Parathyroid adenoma (tissue), 2 donors: Measurements from ENCODE around the gene RPP25.

Experiments
- H2AFZ ChIP-seq: fragments of 300-600 bp; sonication (generic); one replicate; pipeline ENCODE4 v1.7.0; 2017; ENCODE audit warnings: antibody characterized with exemption, mild to moderate bottlenecking
- H3K27ac ChIP-seq: fragments of 300-600 bp; sonication (generic); one replicate; pipeline ENCODE4 v1.7.0; 2017
- H3K27me3 ChIP-seq: fragments of 300-600 bp; sonication (generic); one replicate; pipeline ENCODE4 v1.7.0; 2017; ENCODE audit warnings: low read length; ENCODE audit not compliant: control insufficient read depth, insufficient read depth
- H3K36me3 ChIP-seq: fragments of 300-600 bp; sonication (generic); one replicate; pipeline ENCODE4 v1.7.0; 2017; ENCODE audit warnings: low read length; ENCODE audit not compliant: control insufficient read depth, insufficient read depth
- H3K4me1 ChIP-seq: fragments of 300-600 bp; sonication (generic); one replicate; pipeline ENCODE4 v1.7.0; 2017; ENCODE audit warnings: control low read depth
- H3K4me2 ChIP-seq: fragments of 300-600 bp; sonication (generic); one replicate; pipeline ENCODE4 v1.7.0; 2017; ENCODE audit warnings: low read length
- H3K4me3 ChIP-seq: fragments of 300-600 bp; sonication (generic); one replicate; pipeline ENCODE4 v1.7.0; 2017; ENCODE audit warnings: low read depth, low read length
- H3K79me2 ChIP-seq: fragments of 300-600 bp; sonication (generic); one replicate; pipeline ENCODE4 v1.7.0; 2017; ENCODE audit warnings: control low read depth
- H3K9ac ChIP-seq: fragments of 300-600 bp; sonication (generic); one replicate; pipeline ENCODE4 v1.7.0; 2017; ENCODE audit warnings: mild to moderate bottlenecking
- H3K9me3 ChIP-seq: fragments of 300-600 bp; sonication (generic); one replicate; pipeline ENCODE4 v1.7.0; 2017; ENCODE audit warnings: low read length; ENCODE audit not compliant: control insufficient read depth
- TF ChIP-seq, protein P1 (sequence below): fragments of 300-600 bp; sonication (generic); IDR thresholded peaks from one replicate; pipeline ENCODE4 v1.7.0; 2017; ENCODE audit warnings: antibody characterized with exemption, mild to moderate bottlenecking
- donor health status: primary hyperparathyroidism.

RPP25 gene

GRCh38 chr15:74954515-74954914 lies 2.1 kb downstream of the RPP25 start:
- H3K4me3 ChIP-seq: peak overlapping the region; percentile 70

GRCh38 chr15:74951006-74951405 lies 5.6 kb downstream of the RPP25 start:
- Histone ChIP-seq H2AFZ (no peak overlapping the region), H3K27me3 (no peaks in the 10 kb centered on the region), H3K4me2 (no peak overlapping the region), H3K79me2 (no peaks in the 10 kb centered on the region), H3K9me3 (no peaks in the 10 kb centered on the region), H3K9ac (no peak overlapping the region), H3K4me1 (peaks cover 9% of the 10 kb centered on the region), H3K27ac (no peak overlapping the region), H3K4me3 (no peak overlapping the region), H3K36me3 (no peaks in the 10 kb centered on the region)
- TF ChIP-seq, protein P1, sequence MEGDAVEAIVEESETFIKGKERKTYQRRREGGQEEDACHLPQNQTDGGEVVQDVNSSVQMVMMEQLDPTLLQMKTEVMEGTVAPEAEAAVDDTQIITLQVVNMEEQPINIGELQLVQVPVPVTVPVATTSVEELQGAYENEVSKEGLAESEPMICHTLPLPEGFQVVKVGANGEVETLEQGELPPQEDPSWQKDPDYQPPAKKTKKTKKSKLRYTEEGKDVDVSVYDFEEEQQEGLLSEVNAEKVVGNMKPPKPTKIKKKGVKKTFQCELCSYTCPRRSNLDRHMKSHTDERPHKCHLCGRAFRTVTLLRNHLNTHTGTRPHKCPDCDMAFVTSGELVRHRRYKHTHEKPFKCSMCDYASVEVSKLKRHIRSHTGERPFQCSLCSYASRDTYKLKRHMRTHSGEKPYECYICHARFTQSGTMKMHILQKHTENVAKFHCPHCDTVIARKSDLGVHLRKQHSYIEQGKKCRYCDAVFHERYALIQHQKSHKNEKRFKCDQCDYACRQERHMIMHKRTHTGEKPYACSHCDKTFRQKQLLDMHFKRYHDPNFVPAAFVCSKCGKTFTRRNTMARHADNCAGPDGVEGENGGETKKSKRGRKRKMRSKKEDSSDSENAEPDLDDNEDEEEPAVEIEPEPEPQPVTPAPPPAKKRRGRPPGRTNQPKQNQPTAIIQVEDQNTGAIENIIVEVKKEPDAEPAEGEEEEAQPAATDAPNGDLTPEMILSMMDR: no peak

More at GRCh38 chr15:74954515-74954914, 2.1 kb downstream of the RPP25 start:
- H3K4me2 ChIP-seq: peak overlapping the region; percentile 86
- no peak overlapping the region for H3K27ac ChIP-seq
- H3K27me3 ChIP-seq: no peaks in the 10 kb centered on the region
- H3K79me2 ChIP-seq: no peaks in the 10 kb centered on the region
- H2AFZ ChIP-seq: no peak overlapping the region
- peaks cover 5% of the 10 kb centered on the region for H3K4me1 ChIP-seq
- TF ChIP-seq, protein P1: no peak
- H3K36me3 ChIP-seq: no peaks in the 10 kb centered on the region
- no peak overlapping the region for H3K9ac ChIP-seq
- H3K9me3 ChIP-seq: no peaks in the 10 kb centered on the region

GRCh38 chr15:74950078-74950908 lies 6.3 kb downstream of the RPP25 start:
- Histone ChIP-seq H3K27me3 (no peaks in the 10 kb centered on the region), H3K9ac (no peak overlapping the region), H2AFZ (no peak overlapping the region), H3K4me2 (no peak overlapping the region), H3K9me3 (no peaks in the 10 kb centered on the region), H3K4me3 (peak overlapping the region; percentile 17), H3K36me3 (no peaks in the 10 kb centered on the region), H3K27ac (no peak overlapping the region), H3K4me1 (peaks cover 9% of the 10 kb centered on the region), H3K79me2 (no peaks in the 10 kb centered on the region)
- TF ChIP-seq, protein P1: peak; percentile 90

DNA sequence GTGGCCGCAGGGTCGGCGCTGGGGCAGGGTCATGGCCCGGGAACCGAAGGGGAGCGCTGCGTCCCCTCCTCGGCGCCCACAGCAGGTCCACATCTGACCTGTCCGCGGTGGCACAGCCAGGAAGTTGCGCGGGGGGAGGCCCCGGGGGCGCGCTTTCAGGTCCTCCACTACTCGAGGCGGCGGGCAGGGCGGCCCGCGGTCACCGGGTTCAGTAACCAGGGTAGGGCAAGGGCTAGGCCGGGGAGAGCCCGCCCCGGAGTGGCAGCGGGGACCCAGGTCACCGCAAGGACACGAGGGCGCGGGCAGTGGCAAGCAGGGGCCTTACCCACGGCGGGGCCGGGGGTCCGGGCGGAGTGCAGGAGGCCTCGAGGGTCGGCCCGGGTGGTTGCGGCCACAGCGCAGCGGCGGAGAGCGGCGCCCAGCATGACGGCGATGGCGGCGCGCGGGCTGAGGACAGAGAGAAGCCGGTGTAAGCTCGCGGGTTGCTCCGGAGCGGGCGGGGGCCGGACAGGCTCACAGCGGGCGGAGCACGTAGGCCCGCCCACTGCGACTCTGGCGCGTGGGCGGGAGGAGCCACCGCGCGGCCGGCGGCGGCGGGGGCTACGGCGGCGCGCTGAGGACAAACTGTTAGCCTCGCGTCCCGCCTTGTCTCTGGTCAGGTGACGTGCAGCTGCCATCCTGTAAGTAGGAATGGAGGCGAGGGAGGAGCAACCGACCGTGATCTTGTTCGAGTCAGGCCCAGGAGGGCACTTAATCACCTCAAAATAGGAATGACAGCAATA lies 18.8 kb downstream of the RPP25 start, which contains the start of gene COX5A:
Gene COX5A, minus strand, starts transcription at position 484 of the 782 bp plus-strand sequence. Its CDS starts 59 bp downstream, at position 425.
- Histone ChIP-seq H3K9me3 (no peaks in the 10 kb centered on the region), H3K36me3 (no peaks in the 10 kb centered on the region), H3K4me3 (peak within 1 kb of the TSS; percentile 97), H3K9ac (peak within 1 kb of the TSS; percentile 67), H3K4me1 (no peaks in the 10 kb centered on the region), H2AFZ (peak within 1 kb of the TSS; percentile 94), H3K79me2 (peaks cover 15% of the 10 kb centered on the region), H3K27ac (peak within 1 kb of the TSS; percentile 97), H3K4me2 (peak within 1 kb of the TSS; percentile 80), H3K27me3 (no peaks in the 10 kb centered on the region)
- TF ChIP-seq, protein P1: no peak
